Smooth muscle cell (in vitro differentiated cells): ENCODE measurements around the gene VCP. TPM values are rescaled to one million over a fixed set of nuclear protein-coding genes. Genes with fewer than 3 reads are reported as not detected.

Source experiments
- DNase-seq: peaks from one replicate; lab custom pipeline; 2025; ENCODE audit not compliant: unreplicated experiment; lab: John Stamatoyannopoulos, UW
- H2AFZ ChIP-seq: fragments of 200-600 bp; sonication (generic); 2 replicates; pipeline ENCODE4 v1.6.0; 2016; ENCODE audit warnings: antibody characterized with exemption, low read depth, mild to moderate bottlenecking
- H3F3A ChIP-seq: fragments of 200-600 bp; sonication (generic); 2 replicates; pipeline ENCODE4 v1.6.0; 2017; ENCODE audit warnings: antibody characterized with exemption, low read depth
- H3K27ac ChIP-seq: fragments of 200-600 bp; sonication (generic); 2 replicates; pipeline ENCODE4 v1.5.1; 2016; ENCODE audit warnings: low read depth, mild to moderate bottlenecking
- H3K27me3 ChIP-seq: fragments of 200-600 bp; sonication (generic); 2 replicates; pipeline ENCODE4 v1.6.1; 2016; ENCODE audit warnings: low read depth, mild to moderate bottlenecking
- H3K36me3 ChIP-seq: fragments of 200-600 bp; sonication (generic); 2 replicates; pipeline ENCODE4 v1.5.1; 2016; ENCODE audit warnings: low read depth
- H3K4me1 ChIP-seq: fragments of 200-600 bp; sonication (generic); 2 replicates; pipeline ENCODE4 v1.5.1; 2016; ENCODE audit warnings: low read depth
- H3K4me2 ChIP-seq: fragments of 200-600 bp; sonication (generic); 2 replicates; pipeline ENCODE4 v1.6.0; 2016; ENCODE audit warnings: mild to moderate bottlenecking
- H3K4me3 ChIP-seq: fragments of 200-600 bp; sonication (generic); 2 replicates; pipeline ENCODE4 v1.5.1; 2016; ENCODE audit warnings: mild to moderate bottlenecking
- H3K79me2 ChIP-seq: fragments of 200-600 bp; sonication (generic); 2 replicates; pipeline ENCODE4 v1.6.0; 2016; ENCODE audit warnings: low read depth, mild to moderate bottlenecking
- H3K9ac ChIP-seq: fragments of 200-600 bp; sonication (generic); 2 replicates; pipeline ENCODE4 v1.6.0; 2016; ENCODE audit warnings: low read depth
- H3K9me3 ChIP-seq: fragments of 200-600 bp; sonication (generic); replicated peaks from 2 replicates; pipeline ENCODE4 v1.5.1; 2016; ENCODE audit warnings: low read depth
- H4K20me1 ChIP-seq: fragments of 200-600 bp; sonication (generic); 2 replicates; pipeline ENCODE4 v1.6.0; 2016; ENCODE audit warnings: low read depth
- CTCF ChIP-seq: fragments of 200-600 bp; sonication (generic); IDR thresholded peaks from 2 replicates; pipeline ENCODE4 v1.5.1; 2017; ENCODE audit warnings: borderline replicate concordance, mild to moderate bottlenecking, antibody characterized with exemption; ENCODE audit not compliant: insufficient read depth, poor library complexity, severe bottlenecking
- WGBS: methylation state at CpG from one replicate; pipeline ENCODE4 v1.1.7; 2016; ENCODE audit warnings: low lambda C conversion rate; 5-methylcytosine and 5-hydroxymethylcytosine counted together
- polyA plus RNA-seq: library from polyadenylated mRNA; unstranded; fragments of >200 nt; fragmentation: Nextera tagmentation; extraction: Ambion mirVana; gene quantifications from 2 replicates; pipeline ENCODE4 v1.2.1, GENCODE V29; 2016
- total RNA-seq: library from RNA; depleted of rRNA; stranded (reverse); fragments of >200 nt; gene quantifications from 2 replicates; pipeline ENCODE4 v1.2.3, GENCODE V29; 2014

Gene VCP
- total and polyA plus RNA-seq, 2 experiments from 2014 or later, result 207 to 314 TPM

GRCh38 chr9:35106343-35106730 lies 33.9 kb upstream of the VCP start:
- H3K4me1 ChIP-seq, result peaks cover 17% of the 10 kb centered on the region
- TF ChIP-seq CTCF, result no peak
- H3K4me2 ChIP-seq, result no peak overlapping the region
- H2AFZ ChIP-seq, result no peak overlapping the region
- H3K79me2 ChIP-seq, result peaks cover 44% of the 10 kb centered on the region
- H3K27ac ChIP-seq, result no peak overlapping the region
- WGBS, result 94% methylated on average over 7 of the region's 7 CpGs
- no peaks in the 10 kb centered on the region for H3K9me3 ChIP-seq
- H3K36me3 ChIP-seq, result no peaks in the 10 kb centered on the region
- H3K4me3 ChIP-seq, result no peak overlapping the region
- H3K9ac ChIP-seq, result no peak overlapping the region
- H3K27me3 ChIP-seq, result no peaks in the 10 kb centered on the region
- H4K20me1 ChIP-seq, result peaks cover 32% of the 10 kb centered on the region
- H3F3A ChIP-seq, result peaks cover 11% of the 10 kb centered on the region
- no peak for DNase-seq

- peaks cover 11% of the 10 kb centered on the region for H3F3A ChIP-seq
- DNase-seq, result no peak
- H3K27me3 ChIP-seq, result no peaks in the 10 kb centered on the region
- no peak overlapping the region for H3K27ac ChIP-seq
- no peaks in the 10 kb centered on the region for H3K36me3 ChIP-seq
- no peak for TF ChIP-seq CTCF
- WGBS, result 99% methylated on average over 13 of the region's 13 CpGs
- H3K9ac ChIP-seq, result no peak overlapping the region
- H4K20me1 ChIP-seq, result peaks cover 28% of the 10 kb centered on the region
- peaks cover 16% of the 10 kb centered on the region for H3K4me1 ChIP-seq
- no peak overlapping the region for H3K4me3 ChIP-seq
- H3K9me3 ChIP-seq, result no peaks in the 10 kb centered on the region
- no peak overlapping the region for H3K4me2 ChIP-seq
- no peak overlapping the region for H2AFZ ChIP-seq
- peaks cover 38% of the 10 kb centered on the region for H3K79me2 ChIP-seq
Measured at GRCh38 chr9:35105571-35106342, 33.3 kb upstream of the VCP start.

GRCh38 chr9:35105126-35105525 lies 32.7 kb upstream of the VCP start:
- 97% methylated on average over 12 of the region's 12 CpGs for WGBS
- Histone ChIP-seq H3K27me3 (no peaks in the 10 kb centered on the region), H3K4me3 (no peak overlapping the region), H3F3A (peaks cover 11% of the 10 kb centered on the region), H2AFZ (no peak overlapping the region), H3K79me2 (peaks cover 32% of the 10 kb centered on the region), H4K20me1 (peaks cover 22% of the 10 kb centered on the region), H3K4me2 (no peak overlapping the region), H3K9ac (no peak overlapping the region), H3K9me3 (no peaks in the 10 kb centered on the region), H3K4me1 (peaks cover 11% of the 10 kb centered on the region), H3K27ac (no peak overlapping the region), H3K36me3 (no peaks in the 10 kb centered on the region)
- DNase-seq, result no peak
- no peak for TF ChIP-seq CTCF

GRCh38 chr9:35104586-35104985 lies 32.2 kb upstream of the VCP start:
- no peaks in the 10 kb centered on the region for H3K27me3 ChIP-seq
- peaks cover 11% of the 10 kb centered on the region for H3F3A ChIP-seq
- H3K27ac ChIP-seq, result peak overlapping the region; percentile 98
- WGBS, result 95% methylated on average over 4 of the region's 4 CpGs
- DNase-seq, result no peak
- H2AFZ ChIP-seq, result no peak overlapping the region
- no peak overlapping the region for H3K4me3 ChIP-seq
- peaks cover 11% of the 10 kb centered on the region for H3K4me1 ChIP-seq
- peak overlapping the region; percentile 87 for H3K9ac ChIP-seq
- peaks cover 26% of the 10 kb centered on the region for H3K79me2 ChIP-seq
- H4K20me1 ChIP-seq, result peaks cover 16% of the 10 kb centered on the region
- H3K9me3 ChIP-seq, result no peaks in the 10 kb centered on the region
- H3K36me3 ChIP-seq, result no peaks in the 10 kb centered on the region
- no peak for TF ChIP-seq CTCF
- H3K4me2 ChIP-seq, result no peak overlapping the region
